Right lobe of liver (tissue), 4 donors: Measurements from ENCODE around the gene FOXC1.

Experiments
- POLR2A ChIP-seq: fragments of 450-650 bp; IDR thresholded peaks from one replicate; pipeline ENCODE4 v1.6.1; 2017; ENCODE audit warnings: antibody characterized with exemption, mild to moderate bottlenecking
- TF ChIP-seq, protein P1 (sequence below), 4 donors: fragments of 200-600 bp in 3 of 4; fragments of 450-650 bp in 1 of 4; IDR thresholded peaks; one replicate each; pipeline versions ENCODE4 v1.5.1 to v1.8.0; 2016 to 2022; ENCODE audit warnings: antibody characterized with exemption in 4 of 4, mild to moderate bottlenecking in 2 of 4
- donor health status: DM: no; HTN: no; CAD: no.
- donor health status: DM: no; HTN: no; CAD: no.
- donor health status: DM: no; HTN: yes; CAD: no.

DNA sequence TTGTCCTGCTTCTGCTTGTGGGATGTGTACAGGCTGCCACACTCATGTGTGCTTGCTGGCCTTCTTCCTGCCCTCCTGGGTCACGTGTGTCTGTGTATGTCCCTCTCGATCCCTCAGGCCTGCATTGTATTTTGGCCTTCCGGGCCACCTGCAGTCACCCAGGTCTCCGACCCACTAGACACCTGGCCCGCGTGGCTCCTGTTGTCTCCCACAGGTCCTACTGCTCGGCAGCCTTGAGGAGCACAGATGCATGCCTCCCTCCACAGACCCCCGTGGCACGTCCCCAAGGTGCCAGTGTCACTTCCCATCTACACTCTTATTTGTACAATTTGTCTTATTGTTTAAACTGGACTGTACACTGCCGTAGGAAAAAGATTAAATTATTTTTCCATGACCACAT is 43.1 kb downstream of the FOXC1 start:
- no peak for TF ChIP-seq POLR2A
- TF ChIP-seq, protein P1, sequence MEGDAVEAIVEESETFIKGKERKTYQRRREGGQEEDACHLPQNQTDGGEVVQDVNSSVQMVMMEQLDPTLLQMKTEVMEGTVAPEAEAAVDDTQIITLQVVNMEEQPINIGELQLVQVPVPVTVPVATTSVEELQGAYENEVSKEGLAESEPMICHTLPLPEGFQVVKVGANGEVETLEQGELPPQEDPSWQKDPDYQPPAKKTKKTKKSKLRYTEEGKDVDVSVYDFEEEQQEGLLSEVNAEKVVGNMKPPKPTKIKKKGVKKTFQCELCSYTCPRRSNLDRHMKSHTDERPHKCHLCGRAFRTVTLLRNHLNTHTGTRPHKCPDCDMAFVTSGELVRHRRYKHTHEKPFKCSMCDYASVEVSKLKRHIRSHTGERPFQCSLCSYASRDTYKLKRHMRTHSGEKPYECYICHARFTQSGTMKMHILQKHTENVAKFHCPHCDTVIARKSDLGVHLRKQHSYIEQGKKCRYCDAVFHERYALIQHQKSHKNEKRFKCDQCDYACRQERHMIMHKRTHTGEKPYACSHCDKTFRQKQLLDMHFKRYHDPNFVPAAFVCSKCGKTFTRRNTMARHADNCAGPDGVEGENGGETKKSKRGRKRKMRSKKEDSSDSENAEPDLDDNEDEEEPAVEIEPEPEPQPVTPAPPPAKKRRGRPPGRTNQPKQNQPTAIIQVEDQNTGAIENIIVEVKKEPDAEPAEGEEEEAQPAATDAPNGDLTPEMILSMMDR (IDR thresholded peaks at IDR 0.05) = no peak
